GM18507 (cell line): ENCODE data around the gene ESYT3.

Source experiments
- DNase-seq: peaks from one replicate; pipeline ENCODE4 v3.0.0; 2011; ENCODE audit warnings: low read depth; ENCODE audit not compliant: insufficient read length; ENCODE audit errors: extremely low spot score
- FAIRE-seq: peaks from 2 replicates; lab custom pipeline; 2011; peaks lifted over from hg19 to GRCh38; lab: Jason Lieb, UNC

ESYT3 gene

DNA sequence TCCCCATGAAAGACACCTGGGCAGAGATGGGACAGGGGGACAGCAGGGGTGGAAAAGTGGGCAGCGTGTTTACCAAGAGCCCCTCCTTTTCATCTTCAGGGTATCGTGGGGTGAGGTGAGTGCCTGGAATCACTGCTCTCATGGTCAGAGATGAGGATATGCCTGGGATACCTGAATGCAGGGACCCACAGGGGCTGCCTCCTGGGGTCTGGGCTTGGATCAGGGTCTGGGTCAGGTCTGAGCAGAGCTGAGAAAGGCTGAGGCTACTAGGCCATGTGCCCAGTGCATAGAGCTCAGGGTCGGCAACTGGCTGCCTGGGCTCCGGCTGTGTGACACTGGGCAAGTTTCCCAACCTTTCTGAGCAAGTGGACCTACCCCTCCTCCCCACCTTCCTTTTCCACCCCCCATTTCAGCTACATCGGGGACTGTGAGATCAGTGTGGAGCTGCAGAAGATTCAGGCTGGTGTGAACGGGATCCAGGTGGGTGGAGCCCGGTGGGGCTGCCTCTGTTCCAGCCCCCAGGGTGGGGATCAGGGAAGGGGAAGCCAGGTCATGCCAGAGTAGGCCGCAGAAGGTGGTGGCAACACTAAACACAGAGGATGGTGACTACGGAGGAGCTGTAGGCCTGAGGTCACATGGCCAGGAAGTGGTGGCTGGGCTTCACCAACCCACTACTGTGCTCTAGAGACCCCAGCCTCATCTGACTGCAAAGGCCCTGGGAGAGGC, 24.5 kb downstream of the ESYT3 start:
- DNase-seq (no peak), FAIRE-seq (no peak)

GRCh38 chr3:138459619-138460535, 25.5 kb downstream of the ESYT3 start:
- DNase-seq, result no peak
- no peak for FAIRE-seq

- DNase-seq (no peak), FAIRE-seq (no peak)
Observed at GRCh38 chr3:138460536-138461205, 26.3 kb downstream of the ESYT3 start.

DNA sequence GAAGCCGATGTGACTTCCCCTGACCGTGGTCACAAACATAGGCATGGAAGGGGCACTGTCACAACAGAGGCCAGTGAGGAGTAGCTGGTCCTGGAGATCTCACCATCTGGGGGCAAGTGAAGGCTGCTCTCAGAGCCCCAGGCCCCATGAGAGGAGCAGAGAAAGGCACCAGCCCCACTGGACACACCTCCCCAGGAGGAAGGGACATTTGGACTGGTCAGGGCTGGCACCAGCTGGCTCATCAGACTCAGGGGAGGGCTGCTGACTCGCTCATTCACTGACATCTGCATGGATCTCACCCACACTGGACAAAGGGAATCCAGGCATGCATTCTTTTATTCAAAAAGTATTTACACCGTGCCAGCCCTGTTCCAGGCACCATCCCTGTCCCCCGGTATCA, 26.8 kb downstream of the ESYT3 start:
- DNase-seq, result no peak

DNA sequence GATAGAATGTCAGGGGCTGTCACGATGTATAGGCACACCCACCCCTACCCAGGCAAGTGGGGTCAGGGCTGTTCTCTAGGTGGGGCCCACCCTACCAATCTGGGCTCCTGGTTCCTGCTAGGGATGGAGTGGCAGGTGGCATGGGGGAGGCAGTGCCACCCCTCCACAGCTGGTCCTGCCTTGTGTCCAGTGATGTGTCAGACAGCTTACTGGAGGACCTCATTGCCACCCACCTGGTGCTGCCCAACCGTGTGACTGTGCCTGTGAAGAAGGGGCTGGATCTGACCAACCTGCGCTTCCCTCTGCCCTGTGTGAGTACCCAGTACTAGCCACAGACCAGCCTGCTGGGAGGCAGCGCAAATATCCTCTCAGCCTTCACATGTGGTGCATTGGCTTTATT, 27.5 kb downstream of the ESYT3 start:
- DNase-seq (no peak), FAIRE-seq (no peak)

More for the DNA sequence above, 26.8 kb downstream of the ESYT3 start:
- FAIRE-seq, result no peak

- DNase-seq (no peak), FAIRE-seq (no peak)
Observed at GRCh38 chr3:138463724-138464490, 29.5 kb downstream of the ESYT3 start.

GRCh38 chr3:138464491-138464860, 30.1 kb downstream of the ESYT3 start:
- FAIRE-seq, result no peak
- DNase-seq, result no peak

DNA sequence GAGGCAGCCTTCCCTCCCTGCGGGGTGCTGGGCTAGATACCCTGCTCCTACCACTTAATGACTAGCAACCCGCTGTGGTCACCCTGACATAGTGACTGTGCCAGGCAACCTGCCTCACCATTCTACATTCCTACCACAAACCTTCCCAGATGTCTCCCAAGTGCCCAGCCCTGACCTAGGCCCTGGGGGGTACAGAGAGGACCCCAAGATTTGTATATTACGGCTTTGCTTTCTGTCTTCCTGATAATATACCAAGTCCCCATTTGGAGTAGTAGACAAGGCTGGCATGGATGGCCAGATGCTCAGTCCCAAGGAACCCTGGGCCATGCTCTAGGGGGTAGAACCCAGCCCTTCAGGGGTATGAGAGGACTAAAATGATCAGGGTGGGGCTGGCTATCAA, 31.0 kb downstream of the ESYT3 start:
- FAIRE-seq, result no peak
- no peak for DNase-seq

DNA sequence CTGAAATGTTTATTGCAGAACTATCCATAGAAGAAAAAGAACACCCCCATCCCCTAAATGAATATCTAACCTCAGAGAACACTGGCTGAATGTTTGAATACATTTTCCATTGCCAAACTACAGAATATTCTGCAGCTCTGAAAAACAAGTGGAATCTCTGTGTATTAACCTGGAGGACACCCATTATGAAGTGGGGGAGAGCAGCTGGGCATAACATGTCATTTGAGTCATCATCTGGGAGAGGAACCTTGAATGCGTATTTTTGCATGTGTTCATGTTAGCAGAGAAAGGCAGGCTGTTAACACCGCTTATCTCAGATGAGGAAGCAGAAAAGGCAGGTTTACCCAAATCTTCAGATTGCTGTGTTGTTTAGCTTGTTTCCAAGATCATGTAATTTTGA, 31.5 kb downstream of the ESYT3 start:
- FAIRE-seq (no peak), DNase-seq (no peak)

- DNase-seq (no peak), FAIRE-seq (no peak)
Observed at GRCh38 chr3:138467931-138468330, 33.5 kb downstream of the ESYT3 start.

- DNase-seq, result no peak
- FAIRE-seq, result no peak
Observed at GRCh38 chr3:138468451-138468850, 34.0 kb downstream of the ESYT3 start.

DNA sequence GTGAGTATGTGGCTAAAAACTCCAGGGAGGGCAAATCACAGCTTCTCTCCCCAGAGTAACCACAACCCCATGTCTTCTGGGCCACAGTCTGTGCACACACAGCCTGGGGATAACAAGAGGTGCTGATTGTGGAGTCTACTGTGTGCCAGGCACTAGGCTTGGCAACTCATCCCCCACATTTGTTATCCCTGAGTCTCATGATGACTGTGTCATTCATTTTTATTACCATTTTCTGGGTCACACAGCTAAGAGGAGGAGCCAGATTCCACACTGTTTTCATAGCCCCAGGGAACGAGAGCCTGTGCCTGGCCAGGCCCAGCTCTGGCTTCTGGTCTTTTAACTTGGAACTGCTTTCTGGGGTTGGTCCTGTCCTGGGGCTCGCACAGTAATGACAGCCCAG, 34.5 kb downstream of the ESYT3 start:
- DNase-seq (no peak), FAIRE-seq (no peak)

GRCh38 chr3:138469874-138470273, 35.5 kb downstream of the ESYT3 start:
- FAIRE-seq (no peak), DNase-seq (no peak)

GRCh38 chr3:138470687-138471086, 36.3 kb downstream of the ESYT3 start:
- DNase-seq, result no peak
- FAIRE-seq, result no peak

GRCh38 chr3:138471481-138471880, 37.1 kb downstream of the ESYT3 start:
- FAIRE-seq (no peak), DNase-seq (no peak)

GRCh38 chr3:138472141-138472825, 37.9 kb downstream of the ESYT3 start:
- FAIRE-seq, result no peak
- DNase-seq, result no peak

- FAIRE-seq, result no peak
- DNase-seq, result no peak
Observed at GRCh38 chr3:138473391-138473790, 39.0 kb downstream of the ESYT3 start.

DNA sequence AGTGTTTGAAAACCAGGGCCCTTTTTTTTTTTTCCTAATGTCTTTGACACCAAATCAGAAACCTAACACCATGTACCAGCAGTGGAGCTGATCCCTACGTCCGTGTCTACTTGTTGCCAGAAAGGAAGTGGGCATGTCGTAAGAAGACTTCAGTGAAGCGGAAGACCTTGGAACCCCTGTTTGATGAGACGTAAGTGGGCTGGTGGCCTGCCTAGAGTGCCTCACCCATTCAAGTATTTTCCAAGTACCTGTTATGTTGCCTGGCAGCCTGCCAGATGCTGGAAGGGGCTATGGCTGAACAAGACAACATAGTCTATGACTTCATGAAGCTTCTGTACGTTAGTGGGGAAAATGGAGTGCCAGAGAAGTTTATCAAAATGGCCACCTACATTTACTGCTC, 39.7 kb downstream of the ESYT3 start:
- FAIRE-seq, result no peak
- DNase-seq, result no peak

GRCh38 chr3:138476526-138476925, 42.1 kb downstream of the ESYT3 start:
- DNase-seq (no peak), FAIRE-seq (no peak)
